HEK293T (cell line): Measurements from ENCODE around the gene TNIK.

ENCODE experiments used
- CTCF ChIA-PET: fragments of 350-600 bp; formaldehyde crosslinking; extraction: SDS; loops from one replicate; lab custom pipeline; 2021; ENCODE audit warnings: antibody characterized with exemption, inconsistent platforms; lab: Yijun Ruan, JAX
- POLR2A ChIA-PET: fragments of 350-600 bp; formaldehyde crosslinking; extraction: SDS; loops from one replicate; lab custom pipeline; 2020; ENCODE audit warnings: antibody characterized with exemption, inconsistent platforms; lab: Yijun Ruan, JAX
- DNase-seq: peaks from one replicate; pipeline ENCODE4 v3.0.0; 2012; ENCODE audit warnings: mixed read lengths; ENCODE audit errors: extremely low spot score
- ARNT ChIP-seq: fragments of 450-650 bp; IDR thresholded peaks from 2 replicates; pipeline ENCODE4 v1.6.1; 2017; ENCODE audit warnings: mild to moderate bottlenecking
- BHLHE40 ChIP-seq: fragments of 450-650 bp; IDR thresholded peaks from 2 replicates; pipeline ENCODE4 v1.6.1; 2016; ENCODE audit warnings: mild to moderate bottlenecking, moderate library complexity, borderline replicate concordance
- CTBP1 ChIP-seq: fragments of 450-650 bp; IDR thresholded peaks from 2 replicates; pipeline ENCODE4 v1.6.1; 2016; ENCODE audit warnings: borderline replicate concordance
- ELF4 ChIP-seq: fragments of 450-650 bp; IDR thresholded peaks from 2 replicates; pipeline ENCODE4 v1.6.1; 2017; ENCODE audit warnings: antibody characterized with exemption
- FOXA1 ChIP-seq: fragments of 450-650 bp; IDR thresholded peaks from 2 replicates; pipeline ENCODE4 v1.6.1; 2016; ENCODE audit warnings: mild to moderate bottlenecking
- FOXK2 ChIP-seq: fragments of 450-650 bp; IDR thresholded peaks from 2 replicates; pipeline ENCODE4 v1.6.1; 2016; ENCODE audit warnings: mild to moderate bottlenecking
- FOXM1 ChIP-seq: fragments of 450-650 bp; IDR thresholded peaks from 2 replicates; pipeline ENCODE4 v1.6.1; 2017; ENCODE audit warnings: mild to moderate bottlenecking, borderline replicate concordance
- HDGF ChIP-seq: fragments of 450-650 bp; IDR thresholded peaks from 2 replicates; pipeline ENCODE4 v1.6.1; 2017; ENCODE audit warnings: antibody characterized with exemption, borderline replicate concordance
- L3MBTL2 ChIP-seq: fragments of 450-650 bp; conservative IDR thresholded peaks from 2 replicates; pipeline ENCODE4 v1.6.1; 2016; ENCODE audit warnings: mild to moderate bottlenecking
- LEF1 ChIP-seq: fragments of 450-650 bp; IDR thresholded peaks from 2 replicates; pipeline ENCODE4 v1.6.1; 2017; ENCODE audit warnings: mild to moderate bottlenecking, borderline replicate concordance
- NFRKB ChIP-seq: fragments of 450-650 bp; IDR thresholded peaks from 2 replicates; pipeline ENCODE4 v1.6.1; 2016; ENCODE audit warnings: mild to moderate bottlenecking, moderate library complexity
- SP1 ChIP-seq: fragments of 450-650 bp; IDR thresholded peaks from 2 replicates; pipeline ENCODE4 v1.6.1; 2017
- SUZ12 ChIP-seq: fragments of 450-650 bp; IDR thresholded peaks from 2 replicates; pipeline ENCODE4 v1.6.1; 2016; ENCODE audit warnings: mild to moderate bottlenecking
- TARDBP ChIP-seq: fragments of 450-650 bp; IDR thresholded peaks from 2 replicates; pipeline ENCODE4 v1.6.1; 2016
- ZNF384 ChIP-seq: fragments of 450-650 bp; IDR thresholded peaks from 2 replicates; pipeline ENCODE4 v1.6.1; 2016
- TF ChIP-seq, protein P1 (sequence below): fragments of 450-650 bp; IDR thresholded peaks from 2 replicates; pipeline ENCODE4 v1.6.1; 2016

Gene TNIK

GRCh38 chr3:171059978-171060377, 400.2 kb downstream of the TNIK start:
- no peak for DNase-seq
- CTCF ChIA-PET = no interaction called here
- no peak for TF ChIP-seq SP1
- TF ChIP-seq NFRKB = no peak
- TF ChIP-seq FOXK2 = no peak
- TF ChIP-seq BHLHE40 = no peak
- TF ChIP-seq ZNF384 = no peak
- no peak for TF ChIP-seq FOXA1
- no peak for TF ChIP-seq LEF1
- no peak for TF ChIP-seq ARNT
- TF ChIP-seq L3MBTL2 = no peak
- no peak for TF ChIP-seq SUZ12
- TF ChIP-seq, protein P1, sequence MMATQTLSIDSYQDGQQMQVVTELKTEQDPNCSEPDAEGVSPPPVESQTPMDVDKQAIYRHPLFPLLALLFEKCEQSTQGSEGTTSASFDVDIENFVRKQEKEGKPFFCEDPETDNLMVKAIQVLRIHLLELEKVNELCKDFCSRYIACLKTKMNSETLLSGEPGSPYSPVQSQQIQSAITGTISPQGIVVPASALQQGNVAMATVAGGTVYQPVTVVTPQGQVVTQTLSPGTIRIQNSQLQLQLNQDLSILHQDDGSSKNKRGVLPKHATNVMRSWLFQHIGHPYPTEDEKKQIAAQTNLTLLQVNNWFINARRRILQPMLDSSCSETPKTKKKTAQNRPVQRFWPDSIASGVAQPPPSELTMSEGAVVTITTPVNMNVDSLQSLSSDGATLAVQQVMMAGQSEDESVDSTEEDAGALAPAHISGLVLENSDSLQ = no peak
- no peak for TF ChIP-seq HDGF
- TF ChIP-seq ELF4 = no peak
- no peak for TF ChIP-seq CTBP1
- no peak for TF ChIP-seq TARDBP
- no peak for TF ChIP-seq FOXM1
- POLR2A ChIA-PET = no interaction called here

GRCh38 chr3:171058873-171059603, 401.2 kb downstream of the TNIK start:
- ChIA-PET POLR2A (no interaction called here), CTCF (no interaction called here)
- DNase-seq = no peak
- TF ChIP-seq FOXM1 (no peak), L3MBTL2 (no peak), BHLHE40 (no peak), LEF1 (no peak), TARDBP (no peak), FOXA1 (no peak)
- TF ChIP-seq, protein P1 = no peak

- CTCF ChIA-PET = interaction anchor here (1.0 kb wide), 1 partner anchor 8 kb away, joined by 3 read pairs; no protein-coding TSS in a partner anchor
- POLR2A ChIA-PET = no interaction called here
- TF ChIP-seq FOXM1 (no peak), HDGF (no peak)
- TF ChIP-seq, protein P1 = no peak
- DNase-seq = no peak
These were observed 402.1 kb downstream of the TNIK start for GRCh38 chr3:171058058-171058457.

GRCh38 chr3:171057072-171057471, 403.1 kb downstream of the TNIK start:
- no peak for DNase-seq
- ChIA-PET CTCF (no interaction called here), POLR2A (no interaction called here)
- no peak for TF ChIP-seq ARNT
- no peak for TF ChIP-seq SUZ12
- TF ChIP-seq ELF4 = no peak
- TF ChIP-seq CTBP1 = no peak
- TF ChIP-seq L3MBTL2 = no peak
- TF ChIP-seq FOXM1 = no peak
- no peak for TF ChIP-seq SP1
- TF ChIP-seq FOXK2 = no peak
- no peak for TF ChIP-seq NFRKB

GRCh38 chr3:171056528-171056927, 403.7 kb downstream of the TNIK start:
- DNase-seq = no peak
- POLR2A ChIA-PET = no interaction called here
- TF ChIP-seq, protein P1 = no peak
- TF ChIP-seq TARDBP = no peak
- no peak for TF ChIP-seq SUZ12
- TF ChIP-seq FOXK2 = no peak
- TF ChIP-seq ELF4 = no peak
- TF ChIP-seq ARNT = no peak
- TF ChIP-seq L3MBTL2 = no peak
- TF ChIP-seq SP1 = no peak
- TF ChIP-seq CTBP1 = no peak
- TF ChIP-seq BHLHE40 = no peak
- TF ChIP-seq ZNF384 = no peak
- no peak for TF ChIP-seq FOXM1
- TF ChIP-seq NFRKB = no peak
- CTCF ChIA-PET = no interaction called here

DNA sequence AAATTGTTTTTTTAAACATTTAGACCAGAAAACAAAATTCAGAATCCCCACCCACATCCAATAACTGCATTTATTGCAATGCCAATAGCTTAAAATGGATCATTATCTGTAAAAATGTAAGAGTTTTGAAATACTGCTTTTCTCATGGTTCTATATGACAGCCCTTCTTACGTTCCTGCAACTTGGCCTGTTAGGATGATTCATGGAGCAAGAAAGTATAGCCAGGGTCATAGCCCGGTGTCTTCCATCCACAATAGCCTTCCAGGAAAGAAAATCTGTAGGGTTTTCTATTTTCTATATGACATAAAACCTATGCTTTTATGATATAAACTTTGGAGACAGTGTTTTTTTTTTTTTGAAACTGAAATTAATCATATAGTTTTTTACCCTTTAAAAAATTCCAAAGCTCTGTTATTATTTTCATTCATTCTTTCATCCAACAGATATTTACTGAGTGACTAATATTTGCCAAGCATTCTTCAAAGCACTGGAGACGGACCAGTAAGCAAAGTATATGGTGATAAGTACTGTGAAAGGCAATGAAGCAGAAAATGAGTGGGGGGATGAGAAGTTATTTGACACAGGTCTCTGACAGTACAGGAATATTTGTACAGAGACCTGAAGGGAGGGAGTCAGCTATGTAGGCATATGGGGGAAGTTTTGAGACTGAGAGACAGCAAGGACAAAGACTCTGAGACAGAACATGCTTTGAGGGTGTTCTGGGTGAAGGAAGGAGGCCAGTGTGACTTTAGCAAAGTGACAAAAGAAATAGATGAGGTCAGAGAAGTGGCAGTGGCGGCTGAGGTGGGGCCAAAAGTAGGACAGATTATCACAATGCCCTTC, 404.6 kb downstream of the TNIK start:
- no peak for TF ChIP-seq NFRKB
- no peak for TF ChIP-seq FOXK2
- TF ChIP-seq HDGF = no peak
- no peak for TF ChIP-seq ELF4
- no peak for TF ChIP-seq FOXA1
- no peak for TF ChIP-seq ARNT
- no peak for TF ChIP-seq TARDBP
- TF ChIP-seq, protein P1 = no peak
- TF ChIP-seq SUZ12 = no peak
- TF ChIP-seq L3MBTL2 = no peak
- no peak for TF ChIP-seq CTBP1
- TF ChIP-seq FOXM1 = no peak
- no peak for TF ChIP-seq LEF1
- TF ChIP-seq SP1 = no peak
- no peak for TF ChIP-seq ZNF384
- TF ChIP-seq BHLHE40 = no peak
- ChIA-PET POLR2A (no interaction called here), CTCF (interaction anchor here (0.6 kb wide), 1 partner anchor 58 kb away, joined by 3 read pairs; no protein-coding TSS in a partner anchor)
- no peak for DNase-seq
